AG04450 (cell line): ENCODE results near the gene THBS4. TPM values are rescaled to one million over a fixed set of nuclear protein-coding genes. Genes with fewer than 3 reads are reported as not detected.

Experiments used
- CTCF ChIA-PET: fragments of 300-600, 350-600 bp; formaldehyde crosslinking; extraction: SDS; loops from one replicate; lab custom pipeline; 2022; ENCODE audit warnings: antibody characterized with exemption, inconsistent platforms; lab: Charles Lee
- POLR2A ChIA-PET: fragments of 350-600 bp; formaldehyde crosslinking; extraction: SDS; loops from one replicate; lab custom pipeline; 2021; ENCODE audit warnings: antibody characterized with exemption, inconsistent platforms; lab: Yijun Ruan, JAX
- DNase-seq: peaks from one replicate; pipeline ENCODE4 v3.0.0-alpha.2; 2011; ENCODE audit warnings: low read depth, low spot score
- H3K27ac ChIP-seq: one replicate; pipeline ENCODE4 v1.5.1; 2012; ENCODE audit warnings: low read depth, low read length, control low read depth
- H3K27me3 ChIP-seq: one replicate; pipeline ENCODE4 v1.6.0; 2012; ENCODE audit warnings: low read length; ENCODE audit not compliant: control insufficient read depth, insufficient read depth
- H3K4me3 ChIP-seq: 2 replicates; pipeline ENCODE4 v1.5.1; 2011; ENCODE audit warnings: mild to moderate bottlenecking, low read depth, low read length, control low read depth
- H3K9me3 ChIP-seq: 2 replicates; pipeline ENCODE4 v1.5.1; 2012; ENCODE audit warnings: low read length; ENCODE audit not compliant: control insufficient read depth, insufficient read depth
- polyA plus RNA-seq: library from polyadenylated mRNA; depleted of rRNA; stranded (reverse); fragments of >200 nt; gene quantifications from 2 replicates; pipeline ENCODE4 v1.2.3, GENCODE V29; 2011
- TF ChIP-seq, protein P1 (sequence below): IDR thresholded peaks from 2 replicates; pipeline ENCODE4 v1.5.1; 2011; ENCODE audit warnings: low read depth, low read length, control low read depth, inconsistent platforms

THBS4 gene
- polyA plus RNA-seq, 1 experiment, result 0.94 TPM

DNA sequence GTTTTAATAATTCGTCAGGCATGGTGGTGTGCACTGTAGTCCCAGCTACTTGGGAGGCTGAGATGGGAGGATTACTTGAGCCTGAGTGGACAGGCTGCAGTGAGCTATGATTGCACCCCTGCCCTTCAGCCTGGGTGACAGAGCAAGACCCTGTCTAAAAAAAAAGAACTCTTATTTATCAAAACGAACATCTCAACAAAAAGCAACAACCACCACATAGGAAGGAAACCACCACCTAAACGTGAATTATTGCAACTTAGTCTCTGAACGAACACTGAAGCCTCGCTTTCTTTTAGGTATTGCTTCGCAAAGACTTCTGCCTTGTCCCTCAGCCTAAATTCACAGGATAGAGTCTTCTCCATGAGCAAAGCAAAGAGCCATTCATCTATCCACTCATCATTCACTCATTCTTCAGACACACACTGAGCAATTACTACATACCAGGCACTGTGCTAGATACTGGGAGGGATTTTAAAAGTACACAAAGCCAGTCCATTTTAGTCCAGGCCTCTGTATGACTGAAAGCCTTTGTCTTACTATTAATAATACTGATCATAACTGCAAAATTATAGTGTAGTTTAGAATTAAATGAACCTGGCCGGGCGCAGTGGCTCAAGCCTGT lies 57.4 kb downstream of the THBS4 start:
- ChIA-PET CTCF (interaction anchor here (0.7 to 5.7 kb wide), 26 partner anchors 8 to 580 kb away, joined by 3 to 235 read pairs (median 4); partner anchors contain the start of gene SERINC5), POLR2A (no interaction called here)
- no peak for DNase-seq
- Histone ChIP-seq H3K27me3 (peaks cover 2% of the 10 kb centered on the region), H3K27ac (no peak overlapping the region), H3K9me3 (no peaks in the 10 kb centered on the region), H3K4me3 (no peak overlapping the region)
- TF ChIP-seq, protein P1, sequence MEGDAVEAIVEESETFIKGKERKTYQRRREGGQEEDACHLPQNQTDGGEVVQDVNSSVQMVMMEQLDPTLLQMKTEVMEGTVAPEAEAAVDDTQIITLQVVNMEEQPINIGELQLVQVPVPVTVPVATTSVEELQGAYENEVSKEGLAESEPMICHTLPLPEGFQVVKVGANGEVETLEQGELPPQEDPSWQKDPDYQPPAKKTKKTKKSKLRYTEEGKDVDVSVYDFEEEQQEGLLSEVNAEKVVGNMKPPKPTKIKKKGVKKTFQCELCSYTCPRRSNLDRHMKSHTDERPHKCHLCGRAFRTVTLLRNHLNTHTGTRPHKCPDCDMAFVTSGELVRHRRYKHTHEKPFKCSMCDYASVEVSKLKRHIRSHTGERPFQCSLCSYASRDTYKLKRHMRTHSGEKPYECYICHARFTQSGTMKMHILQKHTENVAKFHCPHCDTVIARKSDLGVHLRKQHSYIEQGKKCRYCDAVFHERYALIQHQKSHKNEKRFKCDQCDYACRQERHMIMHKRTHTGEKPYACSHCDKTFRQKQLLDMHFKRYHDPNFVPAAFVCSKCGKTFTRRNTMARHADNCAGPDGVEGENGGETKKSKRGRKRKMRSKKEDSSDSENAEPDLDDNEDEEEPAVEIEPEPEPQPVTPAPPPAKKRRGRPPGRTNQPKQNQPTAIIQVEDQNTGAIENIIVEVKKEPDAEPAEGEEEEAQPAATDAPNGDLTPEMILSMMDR, result no peak

DNA sequence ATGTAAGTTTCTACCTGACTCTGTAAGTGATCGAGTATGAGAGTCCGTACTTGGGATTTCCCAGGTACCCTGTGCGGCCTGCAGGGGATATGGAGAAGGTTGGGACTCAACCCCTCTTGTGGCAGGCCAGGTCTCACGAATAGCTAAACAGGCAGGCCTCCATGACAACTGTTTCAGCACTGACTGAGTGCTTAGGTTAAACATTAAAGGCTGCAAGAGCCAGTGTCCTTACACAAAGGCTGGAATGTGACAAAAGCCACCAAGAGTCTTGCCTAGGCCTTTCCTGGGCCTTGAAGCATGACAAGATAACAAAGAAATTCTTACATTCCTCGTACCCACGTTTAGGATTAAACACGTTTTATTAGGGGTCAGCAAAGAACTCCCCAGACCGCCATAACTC lies 58.6 kb downstream of the THBS4 start:
- TF ChIP-seq, protein P1, result no peak
- Histone ChIP-seq H3K27ac (no peak overlapping the region), H3K4me3 (no peak overlapping the region), H3K9me3 (no peaks in the 10 kb centered on the region), H3K27me3 (peaks cover 2% of the 10 kb centered on the region)
- CTCF ChIA-PET, result interaction anchor here (1.7 to 4.8 kb wide), 2 partner anchors 10 to 214 kb away, joined by 7 to 24 read pairs; no protein-coding TSS in a partner anchor
- no peak for DNase-seq
- POLR2A ChIA-PET, result no interaction called here

DNA sequence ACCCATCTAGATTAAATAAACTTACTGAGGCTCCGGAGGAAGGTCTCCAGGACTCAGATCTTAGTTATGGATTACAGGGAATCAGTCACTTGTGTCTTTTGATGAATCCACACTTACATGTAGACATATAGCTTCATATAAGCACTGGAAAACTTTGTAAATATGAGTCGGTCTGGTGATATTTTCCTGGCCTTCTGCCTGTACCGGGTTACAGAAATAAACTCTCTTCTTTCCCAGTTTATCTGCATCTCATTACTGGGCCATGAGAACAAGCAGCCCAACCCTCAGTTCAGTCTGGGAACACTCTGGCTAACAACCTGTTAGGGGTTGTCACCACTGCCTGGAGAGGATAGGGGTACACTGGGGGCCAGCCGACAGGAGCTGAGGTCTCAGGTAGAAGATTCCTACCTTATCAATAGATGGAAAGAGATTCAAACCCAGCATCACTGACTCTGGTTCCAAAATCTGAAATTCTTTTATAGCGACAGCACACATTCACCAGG lies 59.1 kb downstream of the THBS4 start:
- TF ChIP-seq, protein P1, result no peak
- CTCF ChIA-PET, result interaction anchor here (0.6 to 4.8 kb wide), 4 partner anchors 10 to 217 kb away, joined by 3 to 24 read pairs (median 6); no protein-coding TSS in a partner anchor
- POLR2A ChIA-PET, result no interaction called here
- peaks cover 2% of the 10 kb centered on the region for H3K27me3 ChIP-seq
- H3K4me3 ChIP-seq, result no peak overlapping the region
- no peaks in the 10 kb centered on the region for H3K9me3 ChIP-seq
- no peak for DNase-seq
- no peak overlapping the region for H3K27ac ChIP-seq

DNA sequence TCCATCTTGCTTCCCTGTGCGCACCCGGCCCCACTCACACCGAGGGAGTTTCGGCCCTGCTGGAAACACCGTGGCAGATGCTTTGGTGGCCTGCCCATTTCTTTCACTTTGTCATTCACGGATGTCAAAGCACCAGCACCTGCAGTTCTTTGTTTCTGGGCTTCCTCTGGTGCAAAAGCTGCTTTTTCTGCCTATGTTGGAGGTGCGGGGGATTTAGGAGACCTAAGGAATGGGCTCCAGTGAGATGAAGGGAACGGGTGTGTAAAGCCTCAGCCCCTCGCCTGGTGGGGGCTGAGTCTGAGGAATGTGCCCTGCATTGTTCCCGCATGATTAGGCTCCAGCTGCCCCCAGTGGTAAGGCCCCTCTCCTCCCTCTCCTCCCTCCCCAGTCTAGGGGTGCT lies 62.3 kb downstream of the THBS4 start:
- Histone ChIP-seq H3K4me3 (no peak overlapping the region), H3K9me3 (no peaks in the 10 kb centered on the region), H3K27me3 (peaks cover 3% of the 10 kb centered on the region), H3K27ac (no peak overlapping the region)
- ChIA-PET CTCF (interaction anchor here (2.4 to 4.8 kb wide), 2 partner anchors 14 to 210 kb away, joined by 12 to 24 read pairs; no protein-coding TSS in a partner anchor), POLR2A (no interaction called here)
- TF ChIP-seq, protein P1, result no peak
- no peak for DNase-seq

DNA sequence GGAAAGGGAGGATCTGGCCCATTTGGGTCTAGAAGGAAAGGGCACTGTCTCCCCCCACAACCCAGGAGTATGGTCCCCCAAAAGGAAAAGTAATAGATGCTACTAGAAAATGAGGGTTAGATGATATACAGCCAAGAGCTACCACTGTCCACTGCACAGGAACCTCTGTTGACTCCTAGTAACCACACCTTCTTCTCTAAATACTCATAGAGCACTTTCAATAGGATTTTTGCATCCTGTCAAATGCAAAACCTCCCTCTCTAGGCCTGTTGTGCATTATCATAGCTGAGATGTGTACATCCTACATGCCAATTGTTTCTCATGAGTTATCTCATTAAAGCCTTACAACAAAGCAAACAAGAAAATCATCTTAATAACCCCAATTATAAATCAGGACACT lies 66.8 kb downstream of the THBS4 start:
- ChIA-PET CTCF (interaction anchor here (0.6 to 1.1 kb wide), 3 partner anchors 10 to 1076 kb away, joined by 3 to 6 read pairs (median 3); no protein-coding TSS in a partner anchor), POLR2A (no interaction called here)
- no peak overlapping the region for H3K4me3 ChIP-seq
- TF ChIP-seq, protein P1, result no peak
- DNase-seq, result no peak
- no peak overlapping the region for H3K27ac ChIP-seq
- no peaks in the 10 kb centered on the region for H3K9me3 ChIP-seq
- peaks cover 9% of the 10 kb centered on the region for H3K27me3 ChIP-seq
